Hepatic stellate cell (primary cell): ENCODE results near the gene DOCK11.

Source experiments
- DNase-seq: peaks from one replicate; pipeline ENCODE4 v3.0.0; 2011; ENCODE audit warnings: low spot score

Gene DOCK11

DNA sequence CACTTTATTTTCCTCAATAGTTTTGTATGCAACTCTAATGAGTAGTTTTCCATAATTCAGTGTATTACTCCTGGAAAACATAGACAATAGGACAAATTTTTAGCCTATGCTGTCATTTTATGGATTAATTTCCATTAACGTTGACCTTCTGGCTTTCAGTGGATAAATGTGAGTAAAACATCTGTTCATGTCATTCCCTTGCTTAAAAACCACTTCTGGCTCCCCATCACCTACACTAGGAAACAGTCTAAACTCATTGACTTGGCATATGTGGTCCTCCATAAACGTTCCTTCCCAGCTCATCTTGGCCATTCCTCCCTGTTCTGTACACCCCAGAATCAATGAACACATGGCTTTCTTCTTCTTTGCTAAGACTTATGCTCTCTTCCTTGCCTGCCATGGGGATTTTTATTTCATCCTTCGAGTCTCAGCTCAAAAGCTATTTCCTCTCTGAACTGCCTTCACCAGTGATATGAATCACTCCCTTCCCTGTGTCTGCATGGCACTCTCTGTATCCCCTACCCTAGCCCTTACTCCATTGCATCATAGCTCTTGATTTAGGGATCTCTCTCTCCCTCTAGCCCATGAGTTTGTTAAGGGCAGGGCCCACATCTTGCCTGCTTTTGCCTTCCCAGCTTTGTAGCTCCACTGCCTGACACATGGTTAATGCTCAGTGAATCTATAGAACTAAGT, 34.8 kb downstream of the DOCK11 start:
- peak; percentile 26 for DNase-seq

DNA sequence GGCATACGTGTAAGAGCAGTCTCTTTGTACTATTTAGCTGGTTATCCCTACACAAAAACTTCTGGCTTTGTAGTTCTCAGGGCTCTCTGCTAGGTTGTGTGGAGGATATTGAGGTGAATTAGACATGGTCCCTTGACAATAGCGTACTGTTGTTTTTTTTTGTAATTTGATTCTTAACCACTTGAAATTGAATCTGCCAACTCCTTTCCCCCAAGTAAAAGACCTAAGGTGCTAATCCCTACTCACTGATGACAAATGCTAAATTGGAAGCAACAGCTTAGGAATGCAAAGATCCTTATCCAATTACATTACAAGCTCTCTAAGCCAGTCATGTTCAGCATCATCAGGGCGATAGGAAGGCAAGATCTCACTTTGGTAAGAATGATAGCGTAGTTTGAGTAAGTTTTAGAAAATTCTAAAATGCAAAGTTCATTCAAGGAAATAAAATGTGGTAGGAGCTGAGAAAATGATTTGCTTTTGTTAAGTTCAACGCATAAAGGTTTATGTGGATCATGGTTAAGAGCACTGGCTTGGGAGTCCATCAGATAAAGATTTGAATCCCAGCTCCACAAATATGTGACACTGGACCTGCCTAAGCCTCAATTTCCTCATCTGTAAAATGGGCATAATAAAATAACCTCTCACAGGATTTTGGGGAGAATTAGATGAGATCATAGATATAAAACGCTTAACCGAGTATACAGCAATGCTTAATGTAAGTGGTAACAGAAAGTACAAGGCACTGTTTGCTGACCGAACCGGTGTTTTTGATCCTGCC, 39.3 kb downstream of the DOCK11 start:
- DNase-seq = no peak

DNA sequence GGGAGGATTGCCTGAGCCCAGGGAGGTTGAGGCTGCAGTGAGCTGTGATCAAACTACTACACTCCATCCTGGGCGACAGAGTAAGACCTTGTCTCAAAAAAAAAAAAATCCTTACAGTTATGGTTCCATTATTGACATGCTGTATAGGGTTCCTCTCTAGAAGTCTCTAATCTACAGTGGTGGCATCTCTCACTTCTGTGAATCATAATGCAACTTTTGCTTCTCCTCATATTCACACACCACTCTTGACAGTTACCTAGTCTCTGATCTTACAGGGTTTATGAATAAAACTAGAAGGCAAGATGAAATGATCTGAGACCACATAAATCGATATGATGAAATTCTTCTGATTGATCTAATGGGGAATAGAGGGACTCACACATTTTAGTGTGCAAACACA, 40.6 kb downstream of the DOCK11 start:
- no peak for DNase-seq

DNA sequence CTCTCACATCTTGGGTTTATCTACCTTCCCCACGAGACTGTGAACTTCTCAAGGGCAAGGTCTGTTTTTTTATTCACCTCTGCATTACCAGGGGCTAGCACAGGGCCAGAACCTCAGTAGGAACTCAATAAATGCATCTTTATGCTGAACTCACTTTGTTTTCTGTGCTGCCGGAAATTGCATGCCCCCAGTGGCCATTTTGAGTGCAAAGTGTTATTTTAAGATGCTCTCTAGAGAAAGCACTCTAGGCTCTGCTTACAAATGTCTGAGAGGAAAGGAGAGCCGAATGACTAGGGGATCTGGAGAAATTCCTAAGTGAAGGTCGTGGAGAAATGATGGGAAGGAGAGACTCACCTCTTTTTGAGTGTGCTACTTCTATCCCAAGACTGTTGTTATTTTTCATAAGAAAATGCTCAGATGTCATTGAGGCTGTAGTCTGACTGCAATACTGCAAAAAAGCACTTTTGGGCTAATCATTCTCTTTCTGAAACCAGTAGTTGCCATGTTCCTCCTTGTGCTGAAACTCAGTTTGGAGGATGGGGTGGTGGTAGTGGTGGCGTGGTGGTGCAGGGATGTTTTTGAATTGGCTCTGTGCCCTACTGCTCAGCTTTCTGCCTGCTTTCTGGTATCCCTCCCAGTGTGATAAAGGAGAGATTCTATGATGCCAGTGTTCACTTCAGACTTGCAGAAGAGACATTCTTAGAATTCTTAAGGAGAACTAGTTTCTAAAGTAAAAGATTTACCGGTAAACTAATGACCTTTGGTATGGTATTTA, 41.3 kb downstream of the DOCK11 start:
- peak; percentile 25 for DNase-seq

DNA sequence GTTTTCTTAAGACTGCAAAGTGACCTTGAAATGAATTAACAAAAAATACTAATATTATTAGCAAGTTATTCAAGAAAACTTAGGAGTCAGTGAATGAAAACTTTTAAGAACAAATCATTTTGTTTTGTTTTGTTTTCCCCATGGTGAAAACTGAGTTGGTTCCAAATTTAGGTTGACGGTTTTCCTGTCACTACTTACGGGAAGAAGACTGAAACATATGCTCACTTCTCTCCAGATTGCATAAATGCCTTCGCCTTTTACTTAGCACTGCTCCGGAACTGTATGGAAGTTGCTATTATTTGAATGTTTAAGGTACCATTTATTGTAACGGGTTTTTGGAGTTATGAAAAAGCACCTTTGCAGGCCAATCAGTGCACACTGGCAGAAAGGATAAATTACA, 42.8 kb downstream of the DOCK11 start:
- DNase-seq = no peak

DNA sequence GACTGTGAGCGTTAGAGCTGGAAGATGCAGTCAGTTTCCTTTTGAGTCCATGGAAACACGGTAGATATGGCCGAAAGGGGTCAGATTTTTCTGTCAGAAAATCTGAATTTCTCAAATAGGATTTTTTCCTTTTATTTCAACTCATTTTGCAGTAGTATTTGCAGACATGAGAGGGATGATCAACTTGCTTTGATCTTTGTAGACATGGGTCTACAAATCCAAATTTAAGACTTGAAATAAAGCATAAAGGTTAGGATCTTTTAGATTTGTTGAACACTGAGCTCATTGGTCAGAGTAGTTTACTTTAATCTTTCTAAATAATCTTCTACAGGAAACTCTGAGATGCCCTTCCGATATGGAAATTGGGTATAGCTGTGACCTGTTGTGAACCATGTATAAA, 44.7 kb downstream of the DOCK11 start:
- DNase-seq = no peak

DNA sequence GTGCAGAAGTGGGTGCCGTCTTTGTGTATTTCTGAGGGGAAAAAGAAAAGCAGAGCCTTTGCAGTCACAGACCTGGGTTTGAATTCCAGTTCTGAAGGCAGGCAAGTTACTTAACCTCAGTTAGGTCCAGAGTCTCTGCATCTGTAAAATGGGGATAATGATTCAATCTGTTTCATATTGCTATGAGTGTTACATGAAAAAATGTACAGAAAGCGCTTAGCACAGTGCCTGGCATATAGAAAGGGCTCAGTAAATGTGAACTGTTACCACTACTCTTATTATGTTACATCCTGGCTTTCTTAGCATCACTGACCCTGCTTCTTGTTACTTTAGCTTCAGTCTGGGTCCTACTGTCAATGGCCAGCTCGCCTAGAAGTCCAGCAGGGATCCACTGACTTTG, 45.9 kb downstream of the DOCK11 start:
- DNase-seq = no peak

DNA sequence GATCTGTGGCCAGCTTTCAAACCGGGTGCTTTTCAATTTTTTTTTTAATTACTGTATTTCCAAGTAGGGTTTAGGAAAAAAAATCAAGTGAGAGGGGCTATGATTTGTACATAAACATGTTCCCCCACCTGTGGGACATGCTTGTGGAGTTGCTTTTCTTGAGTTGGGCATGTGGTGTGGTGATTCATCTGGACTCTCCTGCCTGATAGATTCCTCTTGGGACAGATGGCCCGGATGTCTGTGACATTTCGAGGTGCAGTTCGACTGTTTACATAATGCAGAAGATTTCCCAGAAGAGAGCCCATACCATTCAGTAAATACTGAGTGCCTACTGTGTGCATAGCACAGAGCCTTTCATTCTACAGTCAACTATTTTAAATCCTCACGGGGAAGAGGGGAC, 49.9 kb downstream of the DOCK11 start:
- DNase-seq = no peak

DNA sequence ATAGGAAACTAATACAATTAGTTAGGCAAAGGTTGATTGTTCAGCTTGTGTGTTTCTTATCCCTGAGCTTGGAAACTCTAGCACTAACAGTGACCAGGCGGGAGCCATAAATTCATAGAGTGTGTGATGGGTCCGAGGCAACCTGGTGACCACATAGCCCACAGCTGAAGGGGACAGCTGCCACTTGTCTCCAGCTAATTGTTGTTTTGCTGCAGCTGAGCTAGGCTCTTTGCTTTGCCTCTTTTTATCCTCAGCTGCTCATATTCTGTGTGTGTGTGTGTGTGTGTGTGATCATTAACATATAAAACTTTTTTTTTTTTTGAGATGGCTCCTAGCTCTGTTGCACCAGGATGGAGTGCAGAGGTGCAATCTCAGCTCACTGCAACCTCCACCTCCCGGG, 53.2 kb downstream of the DOCK11 start:
- DNase-seq = no peak

DNA sequence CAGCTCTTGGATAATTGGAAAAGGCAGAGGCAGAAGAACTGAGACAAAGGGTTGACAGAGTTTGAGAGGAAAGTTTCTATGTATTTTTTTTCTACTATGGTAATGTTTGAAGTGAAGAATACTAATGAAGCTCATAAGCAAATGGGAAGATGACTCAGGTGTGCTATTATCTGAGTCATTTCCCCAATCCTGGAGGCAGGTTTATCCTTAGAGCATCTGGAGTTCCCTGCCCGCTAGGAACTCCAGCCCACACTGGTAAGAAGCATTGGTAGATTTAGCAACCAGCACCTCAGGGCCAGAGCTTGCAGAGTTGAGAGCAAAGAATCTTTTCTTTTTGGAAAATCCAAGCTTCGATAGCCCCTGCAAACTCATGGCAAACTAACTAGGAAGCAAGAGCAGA, 55.2 kb downstream of the DOCK11 start:
- DNase-seq = no peak

DNA sequence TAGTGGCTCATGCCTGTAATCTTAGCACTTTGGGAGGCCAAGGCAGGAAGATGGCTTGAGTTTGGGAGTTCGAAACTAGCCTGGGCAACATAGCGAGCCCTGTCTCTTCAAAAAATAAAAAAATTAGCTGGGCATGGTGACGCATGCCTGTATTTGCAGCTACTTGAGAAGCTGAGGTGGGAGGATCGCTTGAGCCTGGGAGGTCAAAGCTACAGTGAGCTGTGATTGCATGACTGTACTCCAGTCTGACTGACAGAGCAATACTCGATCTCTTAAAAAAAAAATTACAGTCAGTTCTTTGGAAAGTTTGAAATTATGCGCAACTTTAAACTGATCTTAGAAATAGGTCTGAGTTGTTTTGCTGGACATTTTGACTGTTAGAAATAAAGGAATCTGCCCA, 55.8 kb downstream of the DOCK11 start:
- no peak for DNase-seq

DNA sequence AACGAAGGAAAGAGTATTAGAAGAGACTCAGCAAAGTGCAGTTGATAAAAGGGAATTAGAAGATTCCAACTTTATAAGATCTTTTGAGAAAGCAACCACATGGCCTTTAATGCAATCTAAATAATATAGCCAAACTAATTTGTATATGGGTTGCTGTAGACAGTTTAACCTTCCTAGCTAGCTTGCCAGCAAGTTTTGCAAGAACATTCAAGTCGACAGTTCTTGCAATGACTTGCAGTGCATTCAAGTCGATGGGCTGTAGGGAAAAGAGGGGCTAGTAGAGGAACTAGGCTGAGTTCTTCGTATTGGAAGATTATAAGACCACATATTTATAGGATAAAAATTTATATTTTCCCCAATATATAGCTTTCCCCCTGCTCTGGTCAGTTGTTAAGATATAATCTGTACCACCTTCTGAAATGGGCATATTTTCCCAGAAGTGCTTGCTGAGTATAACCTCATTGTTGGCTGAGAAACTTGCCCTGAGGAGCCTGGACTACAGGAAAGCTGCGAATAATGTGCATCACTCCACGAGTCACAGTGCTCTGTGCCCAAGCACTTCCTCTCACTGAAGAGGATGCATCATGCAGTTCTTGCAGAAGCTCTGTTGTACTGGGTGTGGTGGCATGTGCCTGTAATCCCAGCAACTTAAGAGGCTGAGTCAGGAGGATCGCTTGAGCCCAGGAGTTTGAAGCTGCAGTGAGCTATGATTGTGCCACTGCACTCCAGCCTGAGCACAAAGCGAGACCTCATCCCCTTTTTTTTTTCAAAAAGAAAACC, 56.7 kb downstream of the DOCK11 start:
- DNase-seq = peak; percentile 14

DNA sequence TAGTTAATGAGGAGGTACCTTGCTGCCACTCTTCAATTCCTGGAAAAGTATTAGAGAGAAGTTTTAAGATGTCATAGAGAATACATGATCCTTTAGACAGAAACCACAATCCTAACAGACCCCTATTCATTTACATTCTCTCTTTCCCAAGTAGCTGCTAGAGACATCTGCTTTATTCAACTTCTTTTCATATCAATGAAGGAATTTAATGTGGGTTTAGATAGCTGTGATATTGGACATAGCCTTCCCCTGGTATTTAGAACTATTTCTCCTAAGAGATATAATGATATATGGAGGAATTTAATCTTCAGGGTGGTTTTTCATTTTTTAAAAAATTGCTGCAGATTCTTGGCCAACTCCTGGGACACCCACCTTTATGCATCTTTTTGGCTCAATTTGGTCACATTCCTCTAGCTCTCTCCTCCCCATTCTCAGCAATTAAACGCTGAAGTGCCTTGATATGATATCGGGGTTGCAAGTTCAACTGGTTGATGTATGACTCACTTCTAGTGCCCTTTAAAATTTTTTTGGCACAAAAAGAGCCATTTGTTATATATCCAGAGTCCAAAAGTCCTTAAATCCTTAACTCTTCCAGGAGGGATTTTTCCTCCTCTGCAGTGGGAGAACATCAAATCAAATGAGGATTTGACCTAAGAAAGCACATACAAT, 57.6 kb downstream of the DOCK11 start:
- no peak for DNase-seq

DNA sequence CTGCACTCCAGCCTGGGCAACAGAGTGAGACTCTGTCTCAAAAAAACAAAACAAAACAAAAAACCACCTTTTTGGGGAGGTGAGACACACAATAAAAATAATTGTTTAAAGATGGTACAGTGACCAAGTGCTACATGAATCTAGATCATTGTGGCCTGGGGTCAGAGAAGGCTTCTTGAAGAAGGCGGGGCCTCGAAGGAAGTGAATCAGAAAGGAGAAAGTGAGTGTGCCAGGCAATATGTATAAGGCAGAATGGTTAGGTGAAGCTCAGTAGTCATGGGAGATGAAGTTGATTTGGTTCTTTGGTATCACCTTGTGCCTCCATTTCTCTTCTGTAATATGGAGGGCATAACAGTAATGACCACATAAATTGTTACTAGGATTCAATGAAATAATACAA, 58.9 kb downstream of the DOCK11 start:
- no peak for DNase-seq

DNA sequence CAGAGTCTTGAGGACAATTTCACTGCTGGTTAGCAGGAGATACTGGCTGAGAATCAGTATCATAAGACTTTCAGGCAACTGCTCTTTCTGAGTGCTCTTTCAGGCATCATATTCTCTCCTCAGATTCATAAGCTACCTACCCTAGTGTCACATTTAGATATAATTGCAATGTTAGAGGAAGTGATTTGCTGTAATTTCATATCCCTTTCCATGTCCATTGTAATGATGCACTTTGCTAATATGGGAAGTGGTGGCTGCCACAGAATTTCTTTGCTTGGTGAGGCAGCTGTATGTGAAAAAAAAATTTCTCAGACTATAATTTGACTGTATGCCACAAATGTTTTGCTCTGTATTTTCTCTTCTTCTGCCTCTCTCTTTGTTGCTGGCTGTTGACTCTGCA, 63.3 kb downstream of the DOCK11 start:
- DNase-seq = no peak

DNA sequence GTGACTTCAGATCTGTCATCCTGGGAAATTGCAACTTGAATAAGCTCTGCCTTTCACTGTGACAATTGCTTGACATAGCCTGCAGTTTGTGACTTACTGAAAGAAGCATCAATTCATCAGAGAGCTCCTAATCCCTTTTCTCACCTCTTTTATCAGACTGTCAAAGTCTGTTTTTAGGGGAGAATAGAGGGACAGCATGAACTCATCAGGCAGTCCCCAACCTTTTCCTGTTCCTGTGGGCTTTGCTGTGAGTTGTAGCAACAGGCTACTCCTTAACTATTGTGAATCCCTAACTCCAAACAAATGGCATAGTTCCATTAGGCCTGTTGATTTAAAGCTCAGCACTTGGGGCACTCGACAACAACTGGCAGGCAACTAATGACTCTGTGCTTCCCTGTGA, 64.9 kb downstream of the DOCK11 start:
- DNase-seq = no peak

DNA sequence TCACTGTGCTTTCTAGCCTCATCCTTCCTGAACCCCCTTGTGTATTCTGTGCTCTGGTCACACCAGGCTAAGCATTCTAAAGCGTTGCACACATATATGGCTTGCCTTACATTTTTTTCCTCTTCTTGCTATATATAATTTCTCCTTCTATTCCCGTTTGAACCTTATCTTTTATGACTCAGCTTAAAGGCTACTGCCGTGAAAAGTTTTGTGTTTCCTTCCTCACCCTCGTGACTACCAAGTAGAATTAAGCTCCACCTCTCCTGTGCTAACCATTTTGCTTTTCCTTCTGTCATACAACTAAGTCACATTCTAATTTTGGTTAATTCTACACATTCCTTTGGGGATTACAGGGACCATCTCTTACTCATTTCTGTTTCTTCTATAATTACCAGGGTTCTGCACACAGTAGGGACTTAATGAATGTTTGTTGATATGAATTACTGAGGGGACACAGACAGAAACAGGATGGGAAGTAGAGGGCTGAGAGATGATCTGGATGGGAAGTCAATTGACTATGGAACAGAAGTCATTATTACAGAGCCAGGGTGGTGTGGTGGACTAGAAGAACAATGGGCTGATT, 67.1 kb downstream of the DOCK11 start:
- no peak for DNase-seq

DNA sequence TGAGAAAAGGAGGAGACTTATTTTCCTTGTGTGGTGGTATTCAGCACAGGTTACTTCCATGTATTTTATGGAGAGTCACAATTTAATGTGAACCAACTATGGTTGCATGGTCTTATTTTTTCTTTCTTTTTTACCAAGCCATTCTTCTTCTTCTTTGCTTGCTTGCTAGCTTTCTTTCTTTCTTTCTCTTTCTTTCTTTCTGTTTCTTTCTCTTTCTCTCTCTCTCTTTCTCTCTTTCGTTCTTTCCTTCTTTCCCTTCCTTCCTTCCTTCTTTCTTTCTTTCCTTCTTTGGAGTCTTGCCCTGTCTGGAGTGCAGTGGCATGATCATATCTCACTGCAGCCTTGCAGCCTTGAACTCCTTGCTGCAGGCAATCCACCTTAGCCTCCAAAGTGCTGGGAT, 68.9 kb downstream of the DOCK11 start:
- DNase-seq = no peak

DNA sequence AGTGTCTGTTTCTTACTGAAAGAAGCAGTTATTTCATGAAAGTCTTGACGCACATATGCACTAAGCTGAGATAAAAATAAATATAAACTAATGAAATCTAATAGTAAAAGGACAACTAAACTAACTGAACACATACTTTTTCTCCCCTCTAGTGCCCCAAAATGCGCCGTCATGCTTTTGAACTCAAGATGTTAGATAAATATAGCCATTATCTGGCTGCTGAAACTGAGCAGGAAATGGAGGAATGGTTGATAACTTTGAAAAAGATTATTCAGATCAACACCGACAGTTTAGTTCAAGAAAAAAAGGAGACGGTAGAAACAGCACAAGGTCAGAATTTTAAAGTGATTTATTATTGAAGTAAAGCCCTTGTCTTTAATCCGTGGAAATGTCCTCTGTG, 70.2 kb downstream of the DOCK11 start:
- no peak for DNase-seq

DNA sequence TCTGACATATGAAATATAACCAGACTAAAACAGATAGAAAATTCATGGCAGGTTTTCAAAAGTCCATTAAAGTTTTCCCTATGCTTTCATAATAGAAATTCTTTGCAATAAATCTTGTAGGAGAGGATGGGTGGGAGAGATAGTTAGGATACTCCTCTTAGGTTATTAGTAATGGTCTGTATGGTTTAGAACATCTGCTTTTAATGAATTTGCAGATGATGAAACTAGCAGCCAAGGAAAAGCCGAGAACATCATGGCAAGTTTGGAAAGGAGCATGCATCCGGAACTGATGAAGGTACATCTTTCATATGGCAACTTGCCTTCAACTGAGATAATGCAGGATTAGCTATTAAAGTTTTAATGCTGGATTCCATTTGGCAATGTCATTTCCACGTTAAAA, 70.7 kb downstream of the DOCK11 start:
- DNase-seq = no peak

DNA sequence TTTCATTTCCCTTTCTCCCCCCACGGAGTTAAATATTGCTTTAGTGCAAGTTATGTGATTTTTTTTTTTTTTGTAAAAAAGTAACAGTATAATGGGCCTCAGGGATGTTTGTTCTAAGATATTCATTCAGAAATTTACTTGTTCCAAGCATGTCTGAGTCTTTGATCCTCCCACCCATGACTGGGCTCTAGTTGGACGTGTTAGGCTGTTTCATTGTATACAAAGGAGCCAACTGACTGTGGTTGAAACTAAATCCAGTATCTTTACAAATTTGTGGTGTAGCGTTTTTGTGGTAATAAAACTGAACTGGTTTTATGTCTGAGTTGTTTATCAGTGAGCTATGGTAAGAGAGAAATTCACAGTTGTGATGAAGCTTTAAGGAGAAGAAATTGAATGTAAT, 74.1 kb downstream of the DOCK11 start:
- DNase-seq = no peak
